Measurements from ENCODE around the gene CRAT. TPM values are rescaled to one million over a fixed set of nuclear protein-coding genes. Genes with fewer than 3 reads are reported as not detected.

The CRAT gene
- total RNA-seq, 1 donor from 2014 or later = 29.1 TPM

GRCh38 chr9:129094387-129095169 lies 16.0 kb downstream of the CRAT start:
- H3K27me3 ChIP-seq (ENCODE audit: control insufficient read depth, insufficient read depth, low read length) = no peaks in the 10 kb centered on the region
- no peak overlapping the region for H3K4me3 ChIP-seq (ENCODE audit: low read depth, low read length)
- no peak for DNase-seq (ENCODE audit: low read depth)
- no peaks in the 10 kb centered on the region for H3K36me3 ChIP-seq (ENCODE audit: control insufficient read depth, insufficient read depth, low read length)
- TF ChIP-seq CTCF (IDR thresholded peaks at IDR 0.05; ENCODE audit: insufficient read depth, low read length, poor library complexity, severe bottlenecking) = no peak

- TF ChIP-seq CTCF (IDR thresholded peaks at IDR 0.05; ENCODE audit: insufficient read depth, low read length, poor library complexity, severe bottlenecking) = no peak
- H3K27me3 ChIP-seq (ENCODE audit: control insufficient read depth, insufficient read depth, low read length) = no peaks in the 10 kb centered on the region
- DNase-seq (ENCODE audit: low read depth) = no peak
- H3K36me3 ChIP-seq (ENCODE audit: control insufficient read depth, insufficient read depth, low read length) = no peaks in the 10 kb centered on the region
- H3K4me3 ChIP-seq (ENCODE audit: low read depth, low read length) = no peak overlapping the region
These were observed 16.8 kb downstream of the CRAT start for GRCh38 chr9:129093602-129094386.

DNA sequence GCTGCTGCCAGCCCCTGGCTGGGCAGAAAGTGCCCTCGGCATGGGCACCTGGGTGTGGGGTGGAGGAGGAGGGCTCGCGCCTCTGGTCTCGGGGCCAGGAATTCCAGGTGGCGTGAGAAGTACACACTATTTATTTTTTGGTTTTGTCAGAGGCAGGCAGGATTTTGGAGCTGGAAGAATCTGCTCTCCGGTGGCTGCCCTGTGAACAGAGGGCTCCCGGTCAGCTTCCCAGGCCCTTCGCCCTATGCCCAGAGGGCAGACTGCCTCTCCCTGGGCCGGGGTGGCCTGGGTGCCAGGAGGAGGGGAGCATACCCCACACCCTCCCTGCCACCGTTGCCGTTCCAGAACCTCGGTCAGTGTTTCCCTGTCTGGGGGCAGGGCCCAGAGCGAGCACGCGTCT lies 21.3 kb downstream of the CRAT start:
- TF ChIP-seq CTCF (IDR thresholded peaks at IDR 0.05; ENCODE audit: insufficient read depth, low read length, poor library complexity, severe bottlenecking) = no peak
- DNase-seq (ENCODE audit: low read depth) = no peak
- Histone ChIP-seq H3K27me3 (ENCODE audit: control insufficient read depth, insufficient read depth, low read length) (no peaks in the 10 kb centered on the region), H3K36me3 (ENCODE audit: control insufficient read depth, insufficient read depth, low read length) (no peaks in the 10 kb centered on the region), H3K4me3 (ENCODE audit: low read depth, low read length) (no peak overlapping the region)

- H3K36me3 ChIP-seq (ENCODE audit: control insufficient read depth, insufficient read depth, low read length) = no peaks in the 10 kb centered on the region
- DNase-seq (ENCODE audit: low read depth) = no peak
- no peak overlapping the region for H3K4me3 ChIP-seq (ENCODE audit: low read depth, low read length)
- no peaks in the 10 kb centered on the region for H3K27me3 ChIP-seq (ENCODE audit: control insufficient read depth, insufficient read depth, low read length)
- TF ChIP-seq CTCF (IDR thresholded peaks at IDR 0.05; ENCODE audit: insufficient read depth, low read length, poor library complexity, severe bottlenecking) = no peak
These were observed 26.5 kb downstream of the CRAT start for GRCh38 chr9:129084087-129084486.

- peak overlapping the region; percentile 58 for H3K4me3 ChIP-seq (ENCODE audit: low read depth, low read length)
- no peak for TF ChIP-seq CTCF (IDR thresholded peaks at IDR 0.05; ENCODE audit: insufficient read depth, low read length, poor library complexity, severe bottlenecking)
- no peak for DNase-seq (ENCODE audit: low read depth)
- H3K27me3 ChIP-seq (ENCODE audit: control insufficient read depth, insufficient read depth, low read length) = no peaks in the 10 kb centered on the region
- H3K36me3 ChIP-seq (ENCODE audit: control insufficient read depth, insufficient read depth, low read length) = no peaks in the 10 kb centered on the region
These were observed 29.1 kb downstream of the CRAT start for GRCh38 chr9:129081388-129081904.
